NCI-H146 treated with DMSO at 0.1 percent for 48 hours (cell line): ENCODE data around the gene TDRD5.
"Not testable (repeated sequence)": the region's sequence is repeated elsewhere in the genome, so short reads cannot be mapped to it uniquely, and the experiment has no call there.

Experiments
- DNase-seq: peaks from one replicate; lab custom pipeline; 2025; ENCODE audit not compliant: unreplicated experiment; lab: John Stamatoyannopoulos, UW

Gene TDRD5

DNA sequence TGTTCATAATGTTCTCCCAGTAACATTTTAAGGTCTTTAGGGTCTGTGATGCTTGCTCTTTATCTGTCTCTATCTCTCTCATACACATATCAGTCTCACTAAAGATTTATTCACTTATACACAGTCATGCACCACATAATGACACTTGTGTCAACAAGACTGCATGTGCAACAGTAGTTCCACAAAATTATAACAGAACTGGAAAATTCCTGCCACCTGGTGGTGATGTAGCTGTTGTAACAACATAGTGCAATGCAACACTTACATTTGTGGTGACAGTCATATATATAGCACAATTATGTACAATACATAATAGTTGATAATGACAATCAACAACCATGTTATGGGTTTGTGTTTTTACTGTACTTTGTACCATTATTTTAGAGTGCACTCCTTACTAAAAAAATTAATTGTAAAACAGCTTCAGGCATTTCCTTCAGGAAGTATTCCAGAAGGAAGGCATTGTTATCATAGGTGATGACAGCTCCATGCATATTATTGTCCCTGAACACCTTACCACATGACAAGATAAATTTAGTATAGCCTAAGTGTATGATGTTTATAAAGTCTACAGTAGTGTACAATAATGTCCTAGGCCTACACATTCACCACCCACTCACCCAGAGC, 8.1 kb downstream of the TDRD5 start:
- DNase-seq = no peak

DNA sequence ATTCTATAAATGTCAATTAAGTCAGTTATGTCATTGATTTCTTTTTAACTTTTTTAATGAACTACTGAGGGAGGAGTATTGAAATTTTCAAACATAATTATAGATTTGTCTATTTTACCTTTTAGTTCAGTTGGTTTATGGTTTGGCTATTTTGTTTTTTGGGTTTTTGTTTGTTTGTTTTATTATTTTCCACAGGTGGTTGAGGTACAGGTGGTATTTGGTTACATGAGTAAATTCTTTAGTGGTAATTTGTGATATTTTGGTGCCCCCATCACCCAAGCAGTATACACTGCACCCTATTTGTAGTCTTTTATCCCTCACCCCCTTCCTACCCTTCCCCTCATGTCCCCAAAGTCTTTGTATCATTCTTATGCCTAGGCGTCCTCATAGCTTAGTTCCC, 9.5 kb downstream of the TDRD5 start:
- DNase-seq = no peak

DNA sequence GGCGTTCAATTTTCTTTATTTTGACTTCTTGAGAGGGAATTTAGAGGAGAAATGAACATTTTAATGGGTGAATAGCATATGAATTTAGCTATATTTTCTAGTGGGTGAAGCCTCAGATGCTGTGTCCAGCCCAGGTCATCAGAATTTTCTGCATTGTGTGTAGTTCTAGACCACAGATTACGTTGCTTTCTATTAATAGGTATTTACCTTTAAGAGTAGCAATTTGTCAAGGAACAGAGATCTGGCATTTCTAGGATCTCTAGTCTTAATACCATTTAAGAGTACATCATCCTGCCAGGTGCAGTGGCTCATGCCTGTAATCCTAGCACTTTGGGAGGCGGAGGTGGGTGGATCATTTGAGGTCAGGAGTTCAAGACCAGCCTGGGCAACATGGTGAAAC, 20.7 kb downstream of the TDRD5 start:
- no peak for DNase-seq

DNA sequence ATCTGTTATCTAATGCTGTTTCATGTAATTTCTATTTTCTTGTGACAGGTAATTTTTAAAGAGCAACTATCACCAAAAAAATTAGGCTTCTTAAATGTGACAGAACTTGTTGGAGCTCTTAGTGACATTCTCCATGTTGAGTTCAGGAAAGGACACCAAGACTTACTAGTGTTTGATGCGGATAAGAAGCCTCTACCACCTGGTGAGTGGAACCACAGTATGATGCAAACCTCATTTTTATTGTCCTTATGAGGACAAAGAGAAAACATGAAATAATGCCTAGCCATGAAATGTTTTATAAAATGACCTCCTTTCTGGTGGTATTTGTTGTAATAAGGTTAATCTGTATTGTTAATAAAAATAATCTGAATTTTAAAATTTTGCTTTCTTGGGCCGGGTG, 39.1 kb downstream of the TDRD5 start:
- DNase-seq = no peak

DNA sequence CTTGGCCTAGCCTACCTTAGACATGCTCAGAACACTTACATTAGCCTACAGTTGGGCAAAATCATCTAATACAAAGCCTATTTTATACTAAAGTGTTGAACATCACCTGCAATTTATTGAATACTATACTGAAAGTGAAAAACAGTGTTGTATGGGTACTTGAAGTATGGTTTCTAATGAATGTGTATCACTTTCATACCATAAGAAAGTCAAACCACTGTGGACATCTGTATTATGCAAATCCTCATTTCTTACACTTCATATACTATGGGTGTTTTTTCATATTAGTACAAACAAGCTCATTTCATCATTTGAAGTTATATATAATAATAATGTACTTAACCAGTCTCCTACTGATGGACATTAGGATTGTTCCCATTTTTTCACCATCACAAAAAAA, 41.2 kb downstream of the TDRD5 start:
- no peak for DNase-seq

DNA sequence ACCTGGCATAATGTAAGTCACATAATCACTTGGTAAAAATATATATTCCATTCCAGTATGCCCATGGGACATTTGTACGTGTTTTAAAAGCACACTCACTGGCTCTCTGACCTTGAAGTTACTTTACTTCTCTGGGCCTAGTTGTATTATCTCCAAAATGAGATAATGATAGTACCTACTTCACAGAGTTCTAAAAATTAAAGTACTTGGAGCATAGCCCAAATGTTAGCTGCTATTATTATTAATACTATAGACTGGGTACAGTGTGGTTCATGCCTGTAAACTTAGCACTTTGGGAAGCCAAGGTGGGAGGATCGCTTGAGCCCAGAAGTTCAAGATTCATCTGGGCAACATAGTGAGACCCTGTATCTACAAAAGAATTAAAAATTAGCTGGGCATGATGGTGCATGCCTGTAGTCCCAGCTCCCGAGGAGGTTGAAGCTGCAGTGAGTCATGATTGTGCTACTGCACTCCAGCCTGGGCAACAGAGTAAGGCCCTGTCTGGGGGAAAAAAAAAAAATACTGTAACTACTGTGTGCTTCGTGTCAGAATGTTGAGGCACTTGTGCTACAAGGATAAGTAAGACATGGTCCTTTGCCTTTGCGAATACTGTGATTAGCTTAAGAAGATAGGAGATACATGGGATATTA, 45.7 kb downstream of the TDRD5 start:
- DNase-seq = no peak

DNA sequence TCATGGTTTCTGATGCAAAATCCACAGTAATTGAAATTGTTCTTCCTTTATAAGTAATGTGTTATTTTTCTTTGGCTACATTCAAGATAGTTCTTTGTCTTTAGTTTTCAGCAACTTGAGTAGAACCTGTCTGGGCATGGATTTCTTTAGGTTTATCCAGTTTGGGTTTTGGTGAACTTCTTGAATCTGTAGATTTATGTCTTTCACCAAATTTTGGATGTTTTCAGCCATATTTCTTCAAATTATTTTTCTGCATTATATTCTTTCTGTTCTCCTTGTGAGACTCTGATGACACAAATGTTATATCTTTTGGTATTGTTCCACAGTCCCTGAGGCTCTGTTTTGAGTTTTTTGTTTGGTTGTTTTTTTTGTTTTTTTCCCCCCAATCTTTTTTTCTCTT, 69.4 kb downstream of the TDRD5 start:
- no peak for DNase-seq

DNA sequence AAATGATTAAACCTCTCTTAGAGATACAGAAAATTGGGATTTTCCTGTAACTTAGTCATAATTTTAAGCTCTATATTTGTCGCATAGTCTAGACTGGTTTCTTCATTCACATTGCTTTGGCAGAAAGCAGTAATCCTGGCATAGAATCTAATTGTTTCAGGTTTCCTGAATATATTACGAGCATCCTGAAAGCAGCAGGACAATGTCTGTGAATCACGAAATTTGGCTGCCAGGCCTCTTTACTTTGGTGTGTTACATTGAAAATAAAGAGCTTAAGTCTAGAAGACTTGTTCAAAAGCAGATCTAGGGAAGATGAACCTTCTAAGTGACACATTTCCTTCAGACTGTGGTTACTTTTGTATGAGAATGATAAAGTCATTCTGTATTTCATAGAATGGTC, 72.2 kb downstream of the TDRD5 start:
- DNase-seq = no peak

DNA sequence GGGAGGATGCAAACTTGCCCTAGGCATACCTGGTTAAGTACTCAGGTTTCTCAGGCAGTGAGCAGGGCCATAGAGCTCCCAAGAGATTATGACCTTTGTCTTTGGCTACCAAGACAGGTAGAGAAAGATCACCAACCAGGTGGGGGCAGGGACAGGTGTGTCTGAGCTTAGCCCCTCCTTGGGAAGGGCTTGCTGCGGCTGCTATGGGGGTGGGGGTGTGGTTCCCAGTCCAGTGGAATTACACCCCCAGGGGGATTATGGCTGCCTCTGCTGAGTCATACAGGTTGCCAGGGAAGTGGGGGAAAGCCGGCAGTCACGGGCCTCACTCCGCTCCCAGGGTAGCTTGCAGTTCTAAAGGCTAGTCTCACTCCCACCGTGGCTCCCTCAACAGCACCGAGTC, 86.2 kb downstream of the TDRD5 start:
- DNase-seq = no peak

DNA sequence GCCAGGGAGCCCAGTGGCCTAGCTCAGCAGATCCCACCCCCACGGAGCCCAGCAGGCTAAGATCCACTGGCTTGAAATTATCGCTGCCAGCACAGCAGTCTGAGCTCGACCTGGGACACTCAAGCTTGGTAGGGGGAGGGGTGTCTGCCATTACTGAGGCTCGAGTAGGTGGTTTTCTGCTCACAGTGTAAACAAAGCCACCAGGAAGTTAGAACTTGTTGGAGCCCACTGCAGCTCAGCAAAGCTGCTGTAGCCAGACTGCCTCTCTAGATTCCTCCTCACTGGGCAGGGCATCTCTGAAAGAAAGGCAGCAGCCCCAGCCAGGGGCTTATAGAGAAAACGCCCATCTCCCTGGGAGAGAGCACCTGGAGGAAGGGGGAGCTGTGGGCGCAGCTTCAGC, 102.9 kb downstream of the TDRD5 start:
- not testable (repeated sequence) for DNase-seq

DNA sequence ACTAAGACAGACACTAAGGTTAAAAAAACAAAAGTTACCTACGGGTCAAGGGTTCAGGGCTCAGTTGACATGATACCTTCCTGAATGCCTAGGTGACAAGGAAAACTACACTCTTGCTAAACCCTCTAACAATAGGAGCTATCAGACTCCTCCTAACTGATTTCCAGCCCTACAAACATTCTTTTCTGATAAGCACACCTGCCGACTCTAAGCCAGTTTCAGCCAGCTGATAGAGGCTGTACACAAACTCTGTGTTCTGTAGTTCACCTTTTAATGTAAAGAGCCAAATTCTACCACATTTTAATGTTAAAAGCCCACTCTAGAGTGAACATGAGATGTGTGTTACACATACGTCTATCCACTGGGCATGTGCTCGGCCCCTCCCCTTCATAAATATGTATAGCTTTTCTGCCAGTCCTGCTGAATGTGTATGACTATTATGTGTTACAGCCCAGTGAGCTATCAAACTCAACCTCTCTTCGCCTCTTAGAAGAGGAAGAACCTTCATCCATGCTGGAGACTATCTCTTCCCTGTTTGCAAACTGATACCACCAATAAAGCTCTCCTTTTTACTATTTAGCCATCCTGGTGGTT, 111.4 kb downstream of the TDRD5 start:
- no peak for DNase-seq

DNA sequence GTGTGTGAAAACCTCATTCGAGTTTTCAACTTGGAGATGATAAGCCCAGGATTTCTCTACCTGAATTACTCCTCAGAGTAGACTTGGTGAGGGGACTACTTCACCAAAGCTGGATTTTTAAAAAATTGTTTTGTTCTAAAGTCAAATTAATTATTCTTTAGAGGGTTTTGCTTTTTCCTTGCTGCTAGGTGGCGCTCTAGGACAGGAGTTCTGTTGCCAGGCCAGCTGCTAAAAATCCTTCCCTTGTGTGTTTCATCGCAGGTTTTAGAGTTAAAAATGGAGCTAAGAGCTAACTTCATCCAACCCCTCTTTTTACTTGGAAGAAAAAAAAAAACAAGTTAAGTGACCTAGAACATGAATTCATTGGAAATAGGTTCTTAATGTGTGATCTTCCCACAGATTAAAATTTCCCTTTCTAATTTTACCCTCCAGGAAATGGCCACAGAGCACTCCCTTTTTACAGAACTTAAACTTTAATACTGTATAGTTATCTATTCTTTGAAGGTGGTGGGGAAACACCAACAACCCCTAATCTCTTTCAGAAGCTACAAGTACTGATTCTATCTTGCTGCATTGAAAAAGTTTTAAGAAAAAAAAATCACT, 114.8 kb downstream of the TDRD5 start:
- DNase-seq = peak; percentile 28

DNA sequence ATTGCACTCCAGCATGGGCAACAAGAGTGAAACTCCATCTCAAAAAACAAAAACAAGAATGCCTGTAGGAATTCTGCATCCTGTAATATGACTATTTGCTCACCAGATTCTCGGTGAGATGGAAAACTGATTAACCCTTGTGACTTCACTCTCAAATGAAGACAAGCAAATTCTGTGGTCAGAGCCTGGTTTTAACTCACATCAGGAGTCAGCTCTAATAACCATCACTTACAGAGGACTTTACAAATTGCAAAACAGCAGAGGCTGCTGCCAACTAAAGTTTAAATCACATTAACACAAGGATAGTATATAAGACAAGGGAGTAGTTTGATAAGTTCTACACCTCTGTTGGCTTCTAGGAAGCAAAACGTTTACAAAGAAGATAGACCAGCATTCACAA, 115.8 kb downstream of the TDRD5 start:
- DNase-seq = no peak

DNA sequence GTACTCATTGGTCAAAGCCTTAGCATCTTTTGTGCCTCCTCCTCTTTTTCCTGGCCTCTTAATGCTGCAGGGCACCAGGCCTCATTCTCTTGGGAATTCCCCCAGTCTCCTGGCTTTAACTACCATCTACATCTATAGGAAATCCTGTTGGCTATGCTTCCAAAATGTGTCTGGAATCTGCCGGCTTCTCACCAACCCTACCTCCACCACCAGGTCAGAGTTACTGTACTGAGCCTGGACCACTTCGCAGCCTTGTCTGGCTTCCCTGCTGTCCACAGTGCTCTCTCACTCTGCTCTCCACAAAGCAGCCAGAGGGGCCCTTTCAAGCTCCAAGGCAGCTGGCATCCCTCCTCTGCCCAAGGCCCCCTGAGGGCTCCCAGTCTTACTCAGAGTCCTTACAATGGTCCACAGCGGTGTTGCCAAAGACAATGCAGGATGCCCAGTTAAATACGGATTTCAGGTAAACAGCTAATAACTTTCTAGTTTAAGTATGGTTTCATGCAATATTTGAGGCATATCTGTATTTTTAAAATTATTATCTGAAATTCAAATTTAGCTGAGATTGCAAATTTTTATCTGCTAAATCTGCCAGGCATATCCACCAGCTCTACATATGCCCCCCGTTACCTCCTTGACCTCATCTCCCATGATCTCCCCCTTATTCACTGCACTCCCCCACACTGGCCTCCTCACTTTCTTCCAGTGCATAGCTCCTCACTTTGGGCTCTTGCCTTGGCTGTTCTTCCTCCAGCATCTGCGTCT, 117.0 kb downstream of the TDRD5 start:
- no peak for DNase-seq

DNA sequence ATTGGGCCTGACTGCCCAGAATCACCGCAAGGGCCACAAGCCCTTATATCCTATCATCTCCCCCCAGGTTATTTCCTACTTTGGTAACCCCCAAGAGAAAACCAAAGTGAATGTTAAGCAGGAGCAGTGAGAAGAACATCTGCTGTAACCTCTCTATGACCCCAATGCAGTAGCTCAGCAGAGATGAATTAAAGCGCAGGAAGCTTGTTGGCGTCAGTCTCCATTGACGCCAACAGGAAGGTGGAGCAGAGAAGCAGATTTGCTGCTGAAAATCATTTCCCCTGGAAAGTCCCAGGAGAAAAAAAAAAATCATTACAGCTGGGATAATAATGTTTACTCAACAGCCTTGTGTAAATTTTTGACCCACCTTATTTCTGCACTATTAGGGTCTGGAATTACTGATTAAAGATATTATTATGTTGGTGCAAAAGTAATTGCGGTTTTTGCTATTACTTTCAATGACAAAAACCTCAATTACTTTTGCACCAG, 118.3 kb downstream of the TDRD5 start:
- no peak for DNase-seq

DNA sequence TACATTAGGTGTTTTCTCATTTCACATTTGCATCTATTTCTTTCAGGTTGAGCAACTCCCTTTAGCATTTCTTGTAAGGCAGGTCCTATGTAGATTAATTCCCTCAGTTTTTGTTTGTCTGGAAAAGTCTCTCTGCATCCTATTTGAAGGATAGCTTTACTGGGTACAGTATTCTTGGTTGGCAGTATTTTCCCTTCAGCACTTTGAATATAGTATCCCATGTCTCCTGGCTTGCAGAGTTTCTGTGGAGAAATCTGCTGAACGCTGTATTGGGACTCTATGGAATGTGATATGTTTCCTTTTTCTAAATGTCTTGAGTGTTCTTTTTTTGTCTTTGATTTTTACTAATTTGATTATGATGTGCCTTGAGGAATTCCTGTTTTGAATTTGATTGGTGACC, 122.5 kb downstream of the TDRD5 start:
- no peak for DNase-seq

DNA sequence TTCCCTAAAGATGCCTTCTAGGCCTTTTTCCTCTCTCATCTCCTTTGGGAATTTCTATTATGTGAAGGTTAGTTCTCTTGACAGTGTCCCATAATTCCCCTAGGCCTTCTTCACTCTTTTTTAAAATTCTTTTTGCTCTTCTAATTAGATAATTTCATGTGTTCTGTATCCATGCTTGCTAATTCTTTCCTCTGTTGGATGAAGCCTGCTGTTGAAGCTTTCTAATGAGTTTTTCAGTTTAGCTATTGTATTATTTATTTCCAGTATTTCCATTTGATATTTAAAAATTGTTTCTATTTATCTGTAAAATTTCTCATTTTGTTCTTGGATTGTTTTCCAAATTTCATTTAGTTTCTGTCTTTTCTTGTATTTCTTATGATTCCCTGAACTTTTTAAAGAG, 123.0 kb downstream of the TDRD5 start:
- DNase-seq = no peak

DNA sequence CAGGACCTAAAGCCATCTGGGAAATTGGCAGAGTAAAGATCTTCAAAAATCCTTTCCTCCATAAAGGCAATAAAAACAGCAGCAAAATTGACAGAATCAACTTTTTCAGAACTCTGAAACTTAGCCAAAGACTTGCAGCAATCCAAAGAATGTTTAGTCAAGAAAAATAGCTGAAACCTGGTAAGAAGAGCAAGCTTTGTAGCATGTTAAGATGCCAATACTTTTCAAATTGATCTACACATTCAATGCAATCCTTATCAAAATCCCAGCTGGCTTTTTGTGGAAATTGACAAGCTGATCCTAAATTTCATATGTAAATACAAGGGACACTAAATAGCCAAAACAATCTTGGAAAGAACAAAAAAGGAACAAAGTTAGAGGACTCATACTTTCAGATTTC, 127.6 kb downstream of the TDRD5 start:
- no peak for DNase-seq

DNA sequence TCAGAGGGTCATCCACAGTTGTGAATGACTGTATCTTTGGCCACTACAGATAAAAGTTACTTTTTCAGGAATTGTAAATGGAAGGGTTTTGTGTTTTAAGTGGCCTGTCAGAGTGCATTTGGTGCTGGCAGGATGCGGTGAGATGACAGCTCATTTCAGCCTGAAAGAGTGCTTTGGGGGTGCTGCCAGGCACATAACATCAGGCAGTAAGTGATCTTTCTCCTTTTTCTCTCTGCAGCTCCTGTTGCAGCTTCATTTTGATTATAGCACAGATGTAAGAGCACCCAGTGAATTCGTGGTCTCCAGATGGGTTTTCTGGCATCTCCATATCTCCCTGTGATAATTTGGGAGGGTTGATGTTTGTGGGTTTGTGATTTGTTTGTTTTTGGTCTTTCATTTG, 136.6 kb downstream of the TDRD5 start:
- DNase-seq = no peak

DNA sequence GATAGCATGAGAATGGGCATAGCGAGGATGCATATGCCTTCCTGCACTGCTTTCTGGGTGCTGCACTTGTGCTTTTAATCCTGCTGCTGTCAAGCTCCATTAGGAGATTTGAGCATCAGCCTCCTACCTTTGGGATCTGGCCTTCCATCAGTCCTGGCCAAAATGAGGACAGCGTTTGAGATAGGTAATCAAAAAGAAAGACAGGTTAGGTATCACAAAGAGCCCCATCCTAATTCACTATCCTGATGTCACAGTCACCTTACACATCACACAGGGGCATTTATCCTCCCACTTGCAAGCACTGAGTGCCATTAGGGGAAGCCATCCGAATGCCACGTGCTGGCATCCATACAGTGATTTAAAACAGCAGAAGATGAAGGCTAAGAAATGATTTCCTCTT, 138.2 kb downstream of the TDRD5 start:
- DNase-seq = no peak

DNA sequence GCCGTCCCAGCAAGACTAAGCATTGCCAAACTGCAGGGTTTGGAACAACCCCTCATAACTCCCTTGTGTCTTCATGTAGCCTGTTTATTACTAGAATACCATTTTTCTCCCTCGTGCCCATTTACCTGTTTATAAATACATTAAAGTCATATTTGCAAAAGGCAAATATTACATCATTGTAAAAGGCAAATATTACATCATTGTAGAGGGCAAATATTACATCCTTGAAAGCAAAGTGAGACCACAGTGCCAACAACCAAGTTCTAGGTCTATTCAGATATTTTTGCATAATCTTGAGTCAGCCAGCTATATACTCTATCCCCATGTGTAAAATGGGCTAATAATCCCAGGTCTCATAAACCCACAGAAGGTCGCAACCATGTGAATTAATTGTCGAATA, 140.0 kb downstream of the TDRD5 start:
- no peak for DNase-seq
